NCI-H748 treated with DMSO at 0.1 percent for 48 hours (cell line): ENCODE measurements around the gene PCYT1B.
"Not testable (repeated sequence)": the region's sequence is repeated elsewhere in the genome, so short reads cannot be mapped to it uniquely, and the experiment has no call there.

Experiments
- DNase-seq: peaks from one replicate; lab custom pipeline; 2025; lab: John Stamatoyannopoulos, UW

Gene PCYT1B

GRCh38 chrX:24646006-24646405, 1.1 kb downstream of the PCYT1B start:
- DNase-seq = no peak

DNA sequence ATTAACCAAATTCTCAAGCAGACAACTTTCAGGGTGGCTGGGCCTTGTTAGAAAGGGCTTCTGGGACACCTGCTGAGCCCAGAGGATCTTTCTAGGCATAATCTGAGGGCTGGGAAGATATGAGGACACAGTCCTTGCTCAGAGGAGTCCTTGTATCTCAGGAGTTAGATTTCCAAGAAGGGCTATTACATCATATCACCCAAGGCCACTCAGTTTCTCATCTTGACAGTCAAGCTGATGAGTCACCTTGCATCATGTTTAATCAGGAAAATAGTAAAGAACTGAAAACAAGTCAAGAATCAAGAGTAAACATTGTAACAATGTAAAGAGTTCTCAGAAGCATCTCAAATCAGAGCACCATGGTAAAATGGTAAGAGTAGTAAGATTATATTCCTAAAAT, 4.0 kb downstream of the PCYT1B start:
- DNase-seq = no peak

DNA sequence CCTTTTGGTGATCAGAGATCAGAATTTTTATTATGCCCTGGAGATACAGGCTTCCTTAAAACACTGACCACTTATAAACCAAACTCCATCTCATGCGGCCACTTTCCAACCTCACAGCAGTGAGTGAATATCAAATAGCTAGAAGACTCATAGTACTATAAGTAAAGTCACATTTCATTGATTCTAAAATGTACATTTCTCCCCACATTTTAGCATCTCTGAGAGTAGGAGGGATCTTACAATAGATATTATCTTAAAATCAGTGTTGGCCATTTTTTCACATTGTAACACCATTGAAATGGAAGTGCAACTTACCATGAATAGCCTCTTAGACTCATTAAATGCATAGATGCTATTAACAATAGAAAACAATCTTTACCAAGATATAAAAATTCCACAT, 17.4 kb downstream of the PCYT1B start:
- DNase-seq = no peak

GRCh38 chrX:24619647-24620046, 27.5 kb downstream of the PCYT1B start:
- peak; percentile 19 for DNase-seq

GRCh38 chrX:24610516-24610915, 36.6 kb downstream of the PCYT1B start:
- no peak for DNase-seq

DNA sequence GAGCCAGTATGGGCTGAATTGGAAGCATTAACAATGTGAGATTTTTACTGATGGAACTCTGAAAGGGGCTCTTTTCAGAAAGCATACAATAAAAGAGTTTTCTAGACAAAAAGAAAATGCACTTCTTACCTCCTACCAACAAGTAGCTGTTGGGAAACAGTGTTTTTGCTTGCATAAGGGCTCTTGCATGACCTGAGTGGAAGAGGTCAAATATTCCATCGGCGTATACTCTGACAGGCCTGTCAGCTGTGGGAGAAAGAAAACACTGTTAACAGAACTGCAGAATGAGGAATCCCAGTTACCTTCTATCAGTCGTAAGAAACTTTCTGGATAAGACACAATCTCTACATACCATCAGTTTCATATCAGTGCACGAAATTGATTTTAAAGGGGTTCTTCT, 39.5 kb downstream of the PCYT1B start:
- no peak for DNase-seq

DNA sequence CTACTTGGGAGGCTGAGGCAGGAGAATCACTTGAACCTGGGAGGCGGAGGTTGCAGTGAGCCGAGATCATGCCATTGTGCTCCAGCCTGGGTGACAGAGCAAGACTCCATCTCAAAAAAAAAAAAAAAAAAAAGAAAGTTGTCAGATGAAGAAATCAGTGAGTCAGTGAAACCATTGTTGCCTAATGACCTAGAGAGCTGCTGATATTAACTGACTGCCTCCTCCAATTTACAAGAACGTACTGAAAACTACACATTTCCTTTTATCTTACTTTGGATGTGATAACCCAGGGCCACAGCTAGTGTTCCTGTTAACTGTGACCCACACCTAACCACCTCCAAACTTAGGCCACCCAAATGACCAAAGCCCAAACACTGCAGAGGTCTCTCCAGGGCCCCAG, 41.2 kb downstream of the PCYT1B start:
- not testable (repeated sequence) for DNase-seq

GRCh38 chrX:24603191-24603590, 44.0 kb downstream of the PCYT1B start:
- DNase-seq = no peak

DNA sequence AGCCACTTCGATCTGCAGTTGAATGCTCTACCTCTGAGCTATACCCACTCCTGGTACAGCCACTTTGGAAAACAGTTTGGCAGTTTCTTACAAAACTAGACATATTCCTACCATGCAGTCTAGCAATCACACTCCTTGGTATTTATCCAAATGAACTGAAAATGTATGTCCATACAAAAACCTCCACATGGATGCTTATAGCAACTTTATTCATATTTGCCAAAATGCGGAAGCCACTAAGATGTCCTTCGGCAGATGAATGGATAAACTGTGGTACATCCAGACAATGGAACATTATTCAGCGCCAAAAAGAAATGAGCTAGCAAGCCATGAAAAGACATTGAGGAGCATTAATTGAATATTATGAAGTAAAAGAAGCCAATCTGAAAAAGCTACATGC, 45.3 kb downstream of the PCYT1B start:
- DNase-seq = no peak

DNA sequence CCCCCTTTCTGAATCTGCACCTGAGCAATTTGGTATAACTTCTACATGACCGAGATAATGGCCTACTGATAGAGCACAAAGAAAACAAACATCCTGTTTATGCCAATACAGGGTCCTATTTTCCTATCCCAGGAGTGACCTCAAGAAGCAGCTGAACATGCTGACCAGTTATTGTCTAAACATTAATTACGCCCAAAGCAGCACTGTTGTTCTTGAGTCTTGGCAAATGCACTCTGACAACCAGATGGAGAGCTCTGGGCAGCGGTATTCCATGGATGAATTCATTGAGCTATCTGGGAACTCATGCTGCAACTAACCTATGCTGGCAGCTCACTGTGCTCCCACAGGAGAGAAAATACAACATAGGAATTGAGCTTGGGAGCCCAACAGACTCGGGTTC, 52.6 kb downstream of the PCYT1B start:
- DNase-seq = no peak

DNA sequence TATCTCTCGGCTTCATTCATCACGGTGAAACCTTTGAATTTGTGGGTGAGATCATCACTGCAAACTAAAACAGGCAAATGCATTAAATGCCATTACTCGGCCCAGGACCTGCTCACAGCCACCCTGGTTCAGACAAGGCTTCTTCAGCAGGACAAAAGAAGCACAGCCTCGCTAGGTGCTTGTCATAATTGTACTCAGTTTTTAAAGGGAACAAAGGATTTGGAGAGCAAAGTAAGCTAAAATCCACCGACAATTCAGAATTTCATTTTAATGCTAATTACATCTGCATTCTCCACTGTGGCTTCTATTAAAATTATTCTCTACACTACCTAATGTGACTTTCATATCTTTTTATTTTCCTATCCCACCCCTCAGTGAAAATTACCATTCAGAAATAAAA, 57.0 kb downstream of the PCYT1B start:
- no peak for DNase-seq

GRCh38 chrX:24577091-24577490, 70.1 kb downstream of the PCYT1B start:
- DNase-seq = no peak

DNA sequence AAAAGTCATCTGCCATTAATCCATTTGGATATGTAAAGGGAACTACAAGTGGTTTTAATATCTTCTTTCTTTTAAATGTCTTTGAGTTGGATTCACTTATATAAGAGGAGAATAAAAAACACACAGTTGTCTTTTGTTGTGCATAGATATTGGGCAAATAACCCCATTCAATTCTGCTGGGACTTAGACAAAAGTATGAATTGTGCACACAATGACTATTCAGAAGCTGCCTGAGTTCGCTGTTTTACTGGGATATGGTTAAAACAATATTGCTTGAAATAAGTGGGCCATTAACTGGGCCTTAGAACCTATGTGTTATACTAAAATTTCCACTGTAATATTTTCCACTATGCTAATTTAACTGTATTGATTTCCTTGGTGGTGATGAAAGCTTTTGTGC, 71.7 kb downstream of the PCYT1B start:
- no peak for DNase-seq

DNA sequence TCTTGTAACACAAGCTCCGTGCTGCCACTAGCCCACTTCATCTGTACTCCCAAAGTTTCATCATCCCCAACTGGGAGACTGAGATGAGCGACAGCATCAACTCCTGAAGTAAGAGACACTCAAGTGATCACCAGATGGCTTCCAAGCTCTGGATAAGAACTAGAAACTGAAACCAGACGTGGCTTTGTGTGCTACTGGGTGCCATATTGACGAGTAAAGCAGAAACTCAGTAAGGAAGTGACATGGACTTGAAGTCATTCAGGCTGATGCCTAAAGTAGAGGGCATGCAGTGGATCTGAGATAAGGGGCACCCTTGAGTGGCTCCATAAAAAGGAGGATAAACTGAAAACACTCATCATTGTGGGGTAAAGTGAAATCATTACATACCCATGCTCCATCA, 72.4 kb downstream of the PCYT1B start:
- DNase-seq = no peak

DNA sequence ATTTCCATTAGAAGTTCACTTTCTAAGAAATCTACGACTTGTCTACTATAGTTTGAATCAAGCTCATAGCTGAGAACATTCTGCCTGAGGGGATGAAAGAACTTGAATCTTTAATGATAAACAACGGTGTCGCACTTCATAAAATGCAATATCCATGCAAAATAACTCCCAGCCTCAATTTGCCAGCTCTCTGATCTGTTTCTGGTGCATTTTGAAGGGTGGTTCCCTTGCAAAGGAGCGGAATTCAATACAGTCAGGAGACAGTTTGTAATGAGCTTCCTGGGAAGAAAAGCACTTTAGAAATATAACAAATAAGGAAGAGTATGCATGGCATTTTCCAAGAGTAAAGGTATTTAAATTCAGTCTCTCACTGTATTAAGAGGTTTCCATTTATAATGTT, 80.0 kb downstream of the PCYT1B start:
- DNase-seq = no peak

DNA sequence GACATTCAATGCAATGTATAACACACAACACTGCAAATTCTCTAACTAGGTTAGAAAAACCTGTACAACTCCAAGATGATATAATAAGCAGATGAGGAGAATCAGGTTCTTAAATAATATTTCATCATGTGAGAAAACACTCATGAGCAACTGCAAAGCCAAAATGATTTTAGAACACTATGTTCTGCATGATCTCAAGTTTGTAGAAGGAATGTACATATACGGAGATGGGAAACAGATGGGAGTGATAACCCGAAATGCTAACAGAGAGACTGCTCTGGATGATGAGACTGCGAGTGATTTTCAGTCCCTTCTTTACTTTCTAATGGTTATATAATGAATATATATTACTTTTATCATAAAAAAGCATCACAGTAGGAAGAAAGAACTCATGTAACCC, 80.9 kb downstream of the PCYT1B start:
- no peak for DNase-seq

DNA sequence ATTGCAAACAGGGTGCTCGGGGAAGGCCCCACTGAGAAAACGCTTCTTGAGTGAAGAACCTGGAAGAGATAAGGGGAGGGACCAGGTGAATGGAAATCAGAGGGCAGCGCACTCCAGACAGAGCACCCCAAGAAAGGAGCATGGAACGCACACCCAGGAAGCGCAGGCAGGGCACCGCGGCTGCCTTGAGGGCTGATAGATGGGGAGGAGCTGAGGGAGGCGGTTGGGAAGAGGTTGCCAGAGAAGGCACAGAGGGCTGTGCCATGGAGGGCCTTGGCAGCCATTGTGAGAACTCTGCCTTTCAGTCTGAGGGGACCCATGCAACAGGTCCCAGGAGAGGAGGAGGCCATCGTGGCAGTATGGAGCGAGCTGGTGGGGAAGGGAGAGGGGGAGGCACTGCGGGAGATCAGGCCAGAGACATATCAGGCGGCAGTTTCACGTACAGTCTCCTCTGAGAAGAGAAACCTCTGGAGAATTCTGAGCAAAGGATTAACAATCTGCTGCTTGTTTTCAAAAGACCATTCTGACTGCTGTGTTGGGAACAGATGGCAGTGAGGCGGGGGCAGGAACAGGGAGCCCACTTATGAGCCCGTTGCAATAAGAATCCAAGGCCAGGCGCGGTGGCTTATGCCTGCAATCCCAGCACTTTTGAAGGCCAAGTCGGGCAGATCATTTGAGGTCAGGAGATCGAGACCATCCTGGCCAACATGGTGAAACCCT, 83.7 kb downstream of the PCYT1B start:
- DNase-seq = no peak

- no peak for DNase-seq
Observed at GRCh38 chrX:24561121-24561520, 86.0 kb downstream of the PCYT1B start.

DNA sequence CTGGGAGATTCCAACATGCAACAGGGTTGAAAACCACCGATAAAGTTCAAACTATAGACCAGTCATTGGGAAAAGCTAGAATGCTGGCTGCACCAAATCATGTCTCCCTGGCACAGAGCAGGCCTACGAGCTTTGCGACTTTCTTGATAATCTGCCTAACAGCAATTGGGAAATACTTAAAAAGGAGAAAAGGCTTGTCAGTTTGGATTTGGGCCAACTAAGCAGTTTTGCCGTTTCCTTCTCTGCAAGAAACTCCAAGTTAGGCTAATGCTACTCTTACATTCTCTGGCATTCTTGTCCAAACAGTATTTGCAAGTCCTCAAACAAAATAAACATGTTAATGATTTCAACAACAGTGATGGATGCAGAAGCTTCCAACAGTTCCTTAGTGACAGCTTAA, 94.1 kb downstream of the PCYT1B start:
- DNase-seq = no peak

GRCh38 chrX:24550166-24550565, 97.0 kb downstream of the PCYT1B start:
- no peak for DNase-seq

DNA sequence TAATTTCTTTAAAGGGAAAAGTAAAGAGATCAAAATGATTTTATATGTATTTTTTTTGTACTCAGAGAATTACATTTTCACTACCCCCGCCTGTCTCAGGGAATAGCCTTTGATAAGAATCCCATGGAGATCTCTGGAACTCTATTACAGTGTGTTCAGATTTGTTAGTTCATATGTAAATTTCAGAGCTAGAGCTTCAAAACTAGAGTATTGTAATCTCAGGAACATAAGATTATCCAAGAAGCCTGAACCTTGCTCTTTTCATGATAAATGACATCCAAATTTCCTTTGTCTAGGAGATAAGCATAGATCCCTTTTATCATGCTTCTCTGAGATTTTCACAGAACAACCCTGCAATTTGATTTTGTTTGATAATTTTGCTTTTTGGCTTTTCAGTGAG, 99.2 kb downstream of the PCYT1B start:
- DNase-seq = no peak

- no peak for DNase-seq
Observed at GRCh38 chrX:24542756-24543155, 104.4 kb downstream of the PCYT1B start.

GRCh38 chrX:24536551-24536950, 110.6 kb downstream of the PCYT1B start:
- no peak for DNase-seq

DNA sequence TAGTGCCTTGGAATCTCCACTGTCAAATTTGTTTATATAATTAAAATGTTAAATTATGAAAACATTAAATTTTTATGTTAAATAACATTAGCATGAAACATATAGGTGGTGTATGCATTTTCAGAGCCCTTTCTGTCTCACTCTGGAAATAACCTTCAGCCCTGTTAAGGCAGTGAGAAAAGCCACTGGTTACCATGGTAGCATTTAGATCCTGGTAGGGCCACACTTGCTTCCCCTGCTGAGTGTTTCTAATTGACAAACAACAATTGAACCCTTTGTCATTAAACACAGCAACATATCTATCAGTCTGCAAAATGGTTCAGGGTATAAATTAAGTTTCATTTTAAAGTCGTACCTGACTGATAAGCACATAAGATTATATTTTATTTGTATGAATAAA, 118.5 kb downstream of the PCYT1B start:
- peak; percentile 1 for DNase-seq

DNA sequence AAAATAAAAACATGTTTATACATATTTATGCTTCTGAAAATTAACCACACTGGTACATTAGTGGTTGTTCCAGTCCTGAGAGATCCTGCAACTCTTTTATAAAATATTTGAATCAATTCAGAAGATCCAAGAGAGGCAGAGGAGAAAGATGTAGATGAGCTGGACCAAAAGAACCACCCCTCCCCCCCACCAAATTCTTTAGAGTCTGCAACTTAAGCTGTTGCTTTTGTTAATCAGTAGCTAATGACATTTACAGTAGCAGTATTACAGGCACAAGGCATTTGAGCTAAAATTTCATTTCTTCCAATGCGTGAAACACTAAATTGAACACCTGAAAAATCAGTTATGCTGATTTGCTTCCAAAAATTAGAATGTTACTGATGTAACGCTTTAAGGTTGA, 120.5 kb downstream of the PCYT1B start:
- no peak for DNase-seq
